Stimulated activated CD8-positive, alpha-beta memory T cell treated with anti-CD3 and anti-CD28 coated beads, Interleukin-12 subunit alpha, Interleukin-12 subunit beta, amount 100 ng/mL, for 24 hours (primary cell): ENCODE results near the gene PNMA8C.

Source experiments
- DNase-seq: peaks from one replicate; pipeline ENCODE4 v3.0.0-alpha.2; 2020; ENCODE audit errors: extremely low read depth

Gene PNMA8C

GRCh38 chr19:46428239-46429135 is at the start of gene PNMA8C:
Gene PNMA8C (minus strand): TSS chr19:46428936. CDS start chr19:46428359, 577 bp downstream.
- DNase-seq, result no peak

GRCh38 chr19:46475986-46476385 is 47.2 kb upstream of the PNMA8C start:
- DNase-seq, result no peak

GRCh38 chr19:46474211-46474610 is 45.5 kb upstream of the PNMA8C start:
- DNase-seq, result no peak

GRCh38 chr19:46472592-46472991 is 43.9 kb upstream of the PNMA8C start:
- no peak for DNase-seq

GRCh38 chr19:46471811-46472543 is 43.2 kb upstream of the PNMA8C start:
- no peak for DNase-seq

DNA sequence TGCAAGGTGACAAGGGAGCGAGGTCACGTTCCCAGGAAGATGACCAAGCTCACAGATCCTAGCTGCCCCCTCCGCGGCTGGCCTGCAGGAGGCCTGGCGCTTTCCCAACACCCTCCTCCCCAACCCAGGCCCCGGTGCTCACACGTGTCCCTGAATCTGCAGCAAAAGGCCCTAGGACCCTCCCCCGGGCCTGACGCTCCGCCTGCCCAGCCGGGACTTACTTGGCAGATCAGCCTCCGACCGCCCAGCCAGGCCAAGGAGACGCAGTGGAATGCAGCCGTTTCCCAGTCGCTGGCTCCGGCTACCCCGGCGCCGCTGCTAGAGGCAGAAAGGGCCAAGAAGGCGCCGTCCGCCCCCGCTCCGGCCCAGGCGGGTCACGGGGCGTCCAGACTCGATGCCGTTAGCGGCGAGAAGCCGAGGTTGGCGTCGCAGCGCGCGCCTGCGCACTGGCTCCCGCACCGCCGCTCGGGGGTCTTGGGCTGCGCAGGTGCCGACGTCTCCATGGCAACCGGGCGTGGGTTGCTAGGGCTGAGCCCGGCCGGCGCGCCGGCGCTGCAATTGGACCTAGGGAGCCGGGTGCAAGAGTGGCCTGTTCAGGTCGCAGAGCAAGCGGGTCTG is 42.5 kb upstream of the PNMA8C start, which contains the start of gene PNMA8A:
Gene PNMA8A (minus strand): TSS at position 448 of the 618 bp plus-strand sequence. CDS start 528 bp downstream, outside the sequence.
- DNase-seq, result no peak

GRCh38 chr19:46470376-46470775 is 41.6 kb upstream of the PNMA8C start:
- DNase-seq, result no peak

GRCh38 chr19:46469541-46470185 is 40.9 kb upstream of the PNMA8C start:
- DNase-seq, result no peak

DNA sequence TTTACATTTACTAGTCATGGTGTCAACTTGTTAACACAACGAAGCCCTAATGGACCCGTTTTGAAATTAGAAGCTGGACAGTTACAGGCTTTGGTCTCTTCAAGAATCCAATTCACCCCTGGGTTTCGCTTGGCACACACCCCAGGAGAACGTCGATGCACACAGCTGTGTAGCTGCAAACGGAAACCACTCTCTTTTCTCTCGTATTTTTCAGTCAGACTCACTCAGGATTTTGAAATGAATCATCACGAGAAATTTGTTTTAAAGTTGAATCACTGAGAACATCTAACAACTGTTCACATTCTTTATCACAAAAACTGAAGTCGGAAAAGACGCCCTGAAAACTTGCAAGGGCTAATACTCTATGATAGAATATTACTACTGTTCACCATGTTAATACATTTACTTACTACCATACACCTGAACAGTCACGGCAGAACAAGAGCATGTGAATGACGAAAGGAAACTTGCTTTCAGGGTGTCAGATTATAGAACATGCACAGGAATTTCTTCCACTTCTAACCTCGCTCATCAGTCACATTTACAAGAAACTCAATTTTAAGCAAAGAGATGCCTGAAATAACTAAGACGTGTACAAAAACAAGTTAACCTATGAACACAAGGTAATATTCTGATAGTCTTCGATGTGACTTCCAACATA is 37.9 kb upstream of the PNMA8C start:
- DNase-seq, result no peak

DNA sequence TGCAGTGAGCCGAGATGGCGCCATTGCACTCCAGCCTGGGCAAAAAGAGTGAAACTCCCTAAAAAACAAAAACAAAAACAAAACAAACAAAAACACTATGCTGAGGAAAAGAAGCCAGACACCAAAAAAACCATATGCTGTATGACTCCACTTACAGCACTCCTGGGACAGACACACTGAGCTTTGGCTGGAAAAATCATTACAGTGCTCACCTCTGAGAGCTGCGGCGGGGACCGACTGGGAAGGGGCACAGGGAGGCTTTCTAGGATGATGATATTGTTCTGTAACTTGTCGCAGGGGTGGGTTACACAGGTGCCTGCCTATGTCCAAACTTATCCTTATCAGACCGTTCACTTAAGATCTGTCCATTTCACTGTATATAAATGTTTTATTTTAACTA is 34.8 kb upstream of the PNMA8C start:
- no peak for DNase-seq

DNA sequence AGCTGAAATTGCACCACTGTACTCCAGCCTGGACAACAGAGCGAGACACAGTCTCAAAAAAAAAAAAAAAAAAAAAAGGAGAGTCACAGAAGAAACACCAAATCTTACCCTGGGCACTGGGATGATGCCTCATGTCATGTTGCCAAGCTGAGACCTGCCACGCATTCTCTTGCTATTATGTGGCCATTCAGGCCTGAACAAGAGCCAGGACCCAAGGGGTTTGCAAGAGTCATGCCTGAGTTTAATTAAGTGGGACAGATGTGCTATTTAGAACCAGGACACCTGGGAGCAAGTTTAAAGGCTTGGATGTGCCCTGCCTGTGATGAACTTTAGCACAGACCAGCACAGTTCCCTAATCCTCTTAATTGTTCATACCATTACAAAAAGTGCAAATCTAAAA is 32.8 kb upstream of the PNMA8C start:
- no peak for DNase-seq

DNA sequence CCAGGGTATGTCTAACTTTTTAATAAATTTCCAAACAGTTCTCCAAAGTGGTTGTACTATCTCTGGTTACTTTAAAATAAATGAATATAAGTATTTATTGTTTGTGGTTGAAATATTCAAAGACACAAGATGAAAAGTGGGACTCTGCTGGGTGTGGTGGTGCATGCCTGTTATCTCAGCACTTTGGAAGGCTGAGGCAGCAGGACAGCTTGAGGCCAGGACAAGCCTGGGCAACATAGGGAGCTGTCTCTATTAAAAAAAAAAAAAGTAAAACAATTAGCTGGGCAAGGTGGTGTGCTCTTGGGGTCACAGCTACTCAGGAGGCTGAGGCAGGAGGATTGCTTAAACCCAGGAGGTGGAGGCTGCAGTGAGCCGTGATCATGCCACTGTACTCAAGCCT is 32.2 kb upstream of the PNMA8C start:
- DNase-seq, result no peak

DNA sequence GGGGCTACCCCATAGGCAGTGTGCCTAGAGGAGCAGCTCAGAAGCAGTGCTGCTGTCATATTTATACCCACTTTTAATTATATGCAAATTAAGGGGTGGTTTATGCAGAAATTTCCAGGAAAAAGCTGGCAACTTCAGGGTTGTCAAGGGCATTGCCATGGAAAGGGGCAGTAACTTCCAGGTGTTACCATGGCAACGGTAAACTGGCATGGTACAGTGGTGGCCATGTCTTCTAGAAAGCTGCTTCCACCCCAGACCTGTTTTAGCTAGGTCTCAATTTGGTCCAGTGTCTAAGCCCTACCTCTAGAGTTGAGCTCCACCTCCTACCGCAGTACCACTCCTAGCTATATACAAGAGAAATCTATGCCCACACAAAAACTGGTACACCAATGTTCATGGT is 31.3 kb upstream of the PNMA8C start:
- DNase-seq, result no peak

DNA sequence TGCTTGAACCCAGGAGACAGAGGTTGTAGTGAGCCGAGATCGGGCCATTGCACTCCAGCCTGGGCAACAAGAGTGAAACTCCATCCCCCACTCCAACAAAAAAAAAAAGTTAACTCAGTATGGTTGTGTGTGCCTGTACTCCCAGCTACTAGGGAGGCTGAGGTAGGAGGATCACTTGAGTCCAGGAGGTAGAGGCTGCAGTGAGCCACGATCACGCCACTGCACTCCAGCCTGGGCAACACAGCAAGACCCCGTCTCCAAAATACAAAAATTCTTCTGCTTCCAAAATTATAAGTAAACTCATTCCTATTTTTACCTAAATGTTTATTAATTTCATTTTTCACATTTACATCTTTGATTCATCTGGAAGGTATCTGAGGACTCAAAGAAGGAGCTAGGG is 28.2 kb upstream of the PNMA8C start:
- DNase-seq, result no peak

- no peak for DNase-seq
Observed at GRCh38 chr19:46454244-46454643, 25.5 kb upstream of the PNMA8C start.

DNA sequence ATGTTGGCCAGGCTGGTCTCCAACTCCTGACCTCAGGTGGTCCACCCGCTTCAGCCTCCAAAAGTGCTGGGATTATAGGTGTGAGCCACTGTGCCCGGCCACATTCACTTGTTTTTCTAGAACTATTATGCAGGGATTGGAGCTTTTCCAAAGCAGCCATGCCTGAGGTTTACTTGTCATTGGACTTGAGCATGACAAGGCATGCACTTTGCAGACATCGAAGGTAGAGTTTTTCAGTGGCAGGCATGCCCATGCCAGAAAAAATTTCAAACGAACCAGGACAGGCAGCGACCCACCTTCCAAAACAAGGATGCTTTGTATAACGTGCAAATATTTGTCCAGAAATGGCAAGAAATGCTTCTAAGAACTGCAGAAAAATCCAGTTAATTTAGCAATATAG is 24.9 kb upstream of the PNMA8C start:
- no peak for DNase-seq

DNA sequence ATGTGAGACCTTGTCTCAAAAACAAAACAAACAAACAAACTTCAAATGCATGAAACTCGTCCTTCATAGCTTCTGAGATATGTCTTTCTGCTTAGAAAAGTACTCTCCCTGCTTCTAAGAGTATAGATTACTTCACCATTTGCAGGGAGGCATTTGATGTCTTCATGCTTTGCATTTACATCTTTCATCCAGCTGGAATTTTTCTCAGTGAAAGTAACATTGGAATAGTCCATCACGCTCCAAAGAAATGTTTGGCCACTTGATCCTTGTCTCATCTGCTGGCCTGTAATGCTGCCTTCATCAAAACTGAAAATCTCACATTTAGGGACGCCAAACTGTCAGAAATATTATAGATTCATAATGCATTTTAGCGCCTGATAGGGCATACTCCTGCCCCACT is 23.4 kb upstream of the PNMA8C start:
- DNase-seq, result no peak

DNA sequence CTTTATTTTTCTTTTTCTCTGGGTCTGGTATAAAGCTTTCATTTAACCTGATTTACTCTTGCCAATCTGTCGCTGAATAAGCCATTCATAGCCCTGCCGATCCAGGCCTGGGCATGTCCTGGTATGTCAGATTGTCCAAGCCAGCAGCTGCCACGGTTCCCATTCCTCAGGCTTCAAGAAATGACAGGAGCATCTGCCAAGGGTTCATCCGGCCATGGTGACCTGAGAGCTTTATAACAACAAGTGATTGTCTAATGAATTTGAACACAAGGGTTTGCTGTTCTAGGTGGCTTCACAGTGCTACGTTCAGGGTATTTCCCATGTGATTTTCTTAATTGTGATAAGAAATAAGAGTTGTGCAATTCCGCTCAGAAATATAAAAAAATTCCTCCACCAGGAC is 22.6 kb upstream of the PNMA8C start:
- no peak for DNase-seq

DNA sequence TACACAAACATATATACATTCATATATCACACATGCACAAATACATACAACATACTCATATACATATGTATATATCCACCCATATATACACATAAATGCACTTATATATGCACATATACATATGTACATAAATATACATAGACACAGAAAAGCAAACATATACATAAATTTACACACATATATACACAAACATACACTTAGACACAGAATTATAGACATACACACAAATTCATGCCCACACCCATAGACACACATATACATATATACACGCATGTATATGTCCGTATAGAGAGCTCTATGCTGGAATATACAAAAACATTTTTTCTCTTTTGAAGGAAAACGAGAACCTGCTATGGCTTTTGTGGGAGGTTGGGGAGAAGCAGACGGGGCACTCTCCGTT is 22.0 kb upstream of the PNMA8C start:
- no peak for DNase-seq

- DNase-seq, result no peak
Observed at GRCh38 chr19:46449228-46449627, 20.5 kb upstream of the PNMA8C start.

- DNase-seq, result no peak
Observed at GRCh38 chr19:46448601-46449000, 19.9 kb upstream of the PNMA8C start.
